NCI-H128 (cell line): Measurements from ENCODE around the gene DMGDH.

Experiments
- DNase-seq: peaks from one replicate; lab custom pipeline; 2025; ENCODE audit not compliant: unreplicated experiment; lab: John Stamatoyannopoulos, UW

Gene DMGDH

DNA sequence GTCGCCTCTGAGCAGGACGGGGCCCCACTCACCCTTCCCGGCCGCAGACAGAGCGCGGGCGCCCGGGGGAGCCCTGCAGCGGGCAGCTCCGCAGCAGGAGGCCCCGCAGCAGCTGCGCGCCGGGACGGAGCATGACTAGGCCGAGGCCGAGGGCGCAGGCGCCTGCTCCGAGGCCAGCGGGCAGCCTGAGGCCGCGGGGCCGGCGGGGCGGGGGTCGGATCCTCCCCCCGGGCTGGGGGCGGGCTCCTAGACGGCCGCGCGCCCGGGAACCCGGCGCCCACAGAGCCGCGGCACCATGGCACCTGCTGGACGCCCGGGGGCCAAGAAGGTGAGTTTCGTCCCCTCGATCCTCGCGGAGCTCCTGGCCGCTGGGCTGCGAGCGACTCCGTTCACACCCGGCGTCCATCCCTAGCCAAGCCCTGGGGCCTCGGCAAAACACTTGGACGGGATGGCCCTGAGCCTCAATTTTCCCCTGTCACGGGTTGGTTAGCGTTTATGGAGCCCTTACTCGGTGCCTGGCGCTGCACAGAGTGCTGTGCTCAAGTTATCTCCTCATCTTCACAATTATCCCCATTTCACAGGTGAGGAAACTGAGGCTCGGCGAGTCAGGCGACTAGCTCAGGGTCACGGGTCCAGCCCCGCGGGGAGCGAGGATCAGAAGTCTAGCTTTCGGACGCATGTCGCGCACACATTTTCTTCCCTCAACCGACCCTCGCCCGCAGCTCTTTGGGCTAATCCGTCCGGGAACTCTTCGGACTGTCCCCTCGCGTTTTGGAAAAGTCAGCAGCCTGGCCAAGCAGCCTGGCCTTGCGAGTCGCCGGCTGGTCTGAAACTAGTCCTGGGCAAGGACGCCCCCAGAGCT, at the start of gene DMGDH, which contains the start of gene BHMT2:
Gene DMGDH, minus strand, starts transcription at position 187 of the 862 bp plus-strand sequence. Its CDS starts 54 bp downstream, at position 133.
Gene BHMT2, plus strand, starts transcription at position 280 of the 862 bp plus-strand sequence. Its CDS starts 16 bp downstream, at position 296.
- no peak for DNase-seq

DNA sequence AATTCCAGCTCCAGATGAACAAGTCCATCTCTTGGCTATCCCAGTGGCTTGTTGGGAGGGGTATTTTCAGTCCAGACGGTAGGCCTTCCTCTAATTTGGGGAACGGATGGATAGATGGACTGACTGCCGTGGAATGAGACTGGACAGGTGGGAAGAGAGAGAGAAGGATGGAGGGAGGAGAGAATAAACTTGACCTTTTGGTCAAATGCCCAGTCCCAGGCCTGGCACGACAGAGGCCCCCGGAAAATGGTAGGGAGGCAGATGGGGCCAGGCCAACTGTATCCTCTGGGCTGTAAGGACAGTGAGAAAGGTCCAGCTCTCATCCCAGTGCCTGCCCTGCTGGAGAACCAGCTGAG, 43.2 kb upstream of the DMGDH start:
- no peak for DNase-seq

DNA sequence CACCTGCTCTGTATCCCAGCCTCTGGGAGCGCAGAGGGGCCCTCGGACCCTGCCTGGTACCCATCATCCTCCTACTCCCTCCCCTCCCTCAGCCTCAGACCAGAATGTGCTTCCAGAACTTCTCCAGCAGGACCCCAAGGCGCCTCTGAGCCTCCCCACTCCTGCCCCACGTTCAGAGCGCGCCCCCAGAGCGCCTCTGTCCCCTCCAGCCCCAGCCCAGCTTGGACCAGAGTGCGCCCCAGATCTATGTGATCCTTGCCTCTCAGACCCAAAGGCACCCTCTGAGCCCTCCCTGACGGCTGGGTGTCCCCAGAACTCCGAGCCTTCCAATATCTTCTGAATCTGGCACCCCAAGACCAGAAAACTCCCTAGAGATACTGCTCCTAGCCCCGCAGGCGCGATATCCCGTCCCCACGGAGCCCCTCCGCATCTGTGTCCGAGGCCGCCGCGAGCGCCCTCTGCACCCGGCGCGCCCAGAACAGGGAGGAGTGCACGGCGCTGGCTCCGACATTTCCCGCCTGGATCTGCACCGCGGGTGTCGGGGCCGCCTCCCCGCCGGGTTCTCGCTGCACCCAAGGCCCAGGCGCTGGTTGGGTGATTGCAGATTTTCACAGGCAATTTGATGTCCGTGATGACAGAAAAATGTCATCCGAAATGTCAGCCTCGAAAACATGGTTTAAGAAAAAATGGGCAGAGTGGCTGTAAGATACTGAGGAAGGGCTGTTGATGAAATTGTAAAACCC, 42.7 kb upstream of the DMGDH start:
- DNase-seq = no peak

DNA sequence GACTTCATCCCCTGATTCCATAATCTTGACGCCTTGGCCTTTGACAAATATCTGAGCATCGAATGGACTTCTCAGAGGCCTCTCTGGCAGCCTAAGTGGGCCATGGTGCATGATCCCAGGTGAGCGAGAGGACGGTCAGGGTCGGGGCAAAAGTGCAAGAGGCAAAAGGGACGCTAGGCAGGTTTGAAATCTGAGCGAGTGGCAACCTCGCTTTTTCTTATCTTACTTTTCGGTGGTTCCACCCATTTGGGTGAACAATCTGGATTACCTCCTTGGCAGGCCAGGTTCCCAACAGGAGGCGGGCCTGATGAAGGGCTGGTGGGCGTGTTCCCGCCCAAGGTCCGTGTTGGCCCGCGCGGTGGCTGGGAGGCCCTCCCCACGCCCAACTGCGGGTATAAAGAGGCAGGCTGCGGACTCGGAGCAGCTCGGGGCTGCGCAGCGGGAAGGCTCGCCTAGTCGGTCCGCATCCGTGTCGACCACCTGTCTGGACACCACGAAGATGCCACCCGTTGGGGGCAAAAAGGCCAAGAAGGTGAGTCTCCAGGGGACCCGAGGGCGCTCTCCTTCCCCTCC, 42.0 kb upstream of the DMGDH start, which contains the start of gene BHMT:
Gene BHMT, plus strand, starts transcription at position 423 of the 573 bp plus-strand sequence. Its CDS starts 77 bp downstream, at position 500.
- no peak for DNase-seq

DNA sequence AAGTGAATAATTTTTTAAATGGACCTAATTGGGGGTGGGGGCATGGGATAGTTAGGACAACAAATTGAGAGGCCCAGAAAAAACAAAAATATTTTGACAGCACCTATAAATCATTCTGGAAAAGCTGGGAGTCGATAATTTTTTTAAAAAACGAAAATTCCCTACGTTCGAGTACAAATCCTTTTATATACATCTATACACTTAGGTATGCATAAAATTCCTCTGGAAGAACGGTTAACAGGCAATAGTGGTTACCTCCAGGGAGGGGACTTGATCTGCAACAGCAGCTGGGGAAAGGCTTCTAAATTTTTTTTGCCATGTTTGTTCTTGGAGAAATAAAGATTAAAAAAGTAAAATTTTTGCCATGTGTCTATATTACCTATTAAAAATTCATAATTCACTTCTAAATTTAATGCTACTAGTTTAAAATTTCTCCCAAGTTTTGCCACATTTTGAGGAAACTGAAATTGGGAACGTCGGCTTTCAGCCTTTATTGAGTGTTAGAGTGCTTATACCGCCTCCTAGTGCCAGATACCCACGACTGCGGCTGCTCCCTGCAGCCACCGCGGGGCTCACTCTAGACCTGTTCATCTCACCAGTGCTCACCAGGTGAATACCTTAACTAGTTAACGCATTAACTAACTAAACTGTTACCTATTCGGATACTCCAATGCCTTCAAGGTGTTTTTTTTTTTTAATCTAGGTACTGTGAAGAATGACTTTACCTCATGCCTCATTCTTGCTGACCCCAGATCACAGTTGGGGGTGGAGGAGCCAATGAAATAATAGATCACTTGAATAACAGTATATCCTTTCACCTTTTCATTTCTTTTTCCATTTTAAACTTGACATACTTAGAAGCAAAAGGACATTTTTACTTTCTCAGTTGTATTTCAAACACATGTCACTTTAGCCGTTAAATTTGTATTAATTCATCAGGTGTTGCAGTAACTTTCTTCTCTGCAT, 40.3 kb upstream of the DMGDH start:
- no peak for DNase-seq

DNA sequence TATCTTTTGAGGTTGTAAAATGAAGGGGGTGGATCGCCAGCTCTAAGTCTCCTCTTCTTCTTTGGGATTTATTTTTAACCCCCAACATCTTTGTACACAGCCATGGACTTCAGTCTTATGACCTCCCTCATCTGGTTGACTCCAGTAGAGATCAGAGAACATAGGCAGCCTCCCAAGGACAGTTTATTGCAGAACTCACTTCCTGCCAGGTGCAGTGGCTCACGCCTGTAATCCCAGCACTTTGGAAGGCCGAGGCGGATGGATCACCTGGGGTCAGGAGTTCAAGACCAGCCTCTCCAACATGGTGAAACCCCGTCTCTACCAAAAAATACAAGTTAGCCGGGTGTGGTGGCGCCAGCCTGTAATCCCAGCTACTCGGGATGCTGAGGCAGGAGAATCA, 39.3 kb upstream of the DMGDH start:
- DNase-seq = no peak

DNA sequence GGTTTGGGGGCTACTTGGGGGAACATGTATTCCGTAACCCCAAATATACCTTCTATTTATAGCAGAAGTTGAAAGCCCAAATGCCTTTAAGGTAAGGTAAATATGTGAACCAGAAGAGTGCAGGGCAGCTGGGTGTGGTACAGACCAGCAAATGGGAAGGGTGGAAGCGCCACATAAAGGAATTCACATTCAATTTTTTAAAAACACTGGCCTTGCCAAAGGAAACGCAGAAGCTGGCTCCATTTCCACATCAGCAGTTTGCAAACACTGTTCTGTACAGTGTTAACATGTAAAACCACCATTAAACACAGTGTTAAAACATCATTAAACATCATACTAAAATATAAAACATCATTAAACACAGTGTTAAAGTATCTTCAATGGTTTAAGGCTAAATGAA, 38.6 kb upstream of the DMGDH start:
- DNase-seq = no peak

DNA sequence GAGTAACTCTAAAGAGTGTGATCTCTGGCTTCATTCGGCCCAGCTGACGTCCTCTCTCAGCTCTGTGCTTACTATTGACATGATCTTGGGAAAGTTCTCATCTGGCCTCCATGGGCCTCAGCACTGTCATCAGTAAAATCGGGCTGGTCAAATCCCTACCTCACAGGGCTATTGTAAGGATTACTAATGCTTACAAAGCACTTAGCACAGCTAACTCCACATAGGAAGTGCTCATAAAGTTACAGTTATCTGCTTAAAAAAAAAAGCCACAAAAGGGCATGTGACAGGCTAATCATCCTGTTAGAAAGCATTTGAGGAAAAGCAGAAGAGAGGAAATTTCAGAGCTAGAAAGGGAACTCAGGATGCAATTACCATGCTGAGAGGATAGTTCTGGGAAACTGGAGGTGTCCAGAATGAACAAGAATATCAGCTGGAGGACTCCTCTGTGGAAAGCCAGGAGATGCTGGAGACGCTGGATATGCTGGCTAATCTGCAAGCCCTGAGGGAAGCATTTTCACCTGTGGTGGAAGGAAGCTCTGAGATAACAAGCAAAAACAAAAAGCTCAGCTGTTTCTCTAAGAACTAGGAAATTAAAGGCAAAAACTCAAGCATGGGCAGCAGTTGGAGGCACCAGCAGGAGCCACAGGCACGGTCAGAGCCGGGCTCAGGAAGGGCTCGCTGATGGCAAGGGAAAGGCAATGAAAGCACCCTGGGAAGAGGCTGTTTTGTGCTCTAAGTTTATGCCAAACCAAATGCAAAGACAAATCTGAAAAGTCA, 37.7 kb upstream of the DMGDH start:
- DNase-seq = no peak

DNA sequence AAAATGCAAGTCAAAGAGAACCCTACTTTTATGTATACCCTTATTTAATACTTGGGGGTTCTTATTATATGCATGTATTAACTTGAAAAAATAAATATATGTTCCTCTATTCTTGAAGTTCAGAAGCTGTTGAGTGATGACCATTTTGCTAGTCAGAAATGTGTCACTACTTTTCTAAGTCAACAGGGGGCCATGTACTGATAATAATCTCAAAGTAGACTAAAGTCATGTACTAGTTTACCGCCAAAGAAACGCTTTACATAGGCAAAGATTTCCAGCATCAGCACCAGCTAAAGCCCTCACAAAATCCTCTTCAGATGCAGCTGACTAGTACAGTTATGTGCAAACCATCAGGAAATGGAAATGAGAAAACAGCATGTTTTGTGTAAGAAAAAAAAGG, 36.4 kb upstream of the DMGDH start:
- DNase-seq = no peak

DNA sequence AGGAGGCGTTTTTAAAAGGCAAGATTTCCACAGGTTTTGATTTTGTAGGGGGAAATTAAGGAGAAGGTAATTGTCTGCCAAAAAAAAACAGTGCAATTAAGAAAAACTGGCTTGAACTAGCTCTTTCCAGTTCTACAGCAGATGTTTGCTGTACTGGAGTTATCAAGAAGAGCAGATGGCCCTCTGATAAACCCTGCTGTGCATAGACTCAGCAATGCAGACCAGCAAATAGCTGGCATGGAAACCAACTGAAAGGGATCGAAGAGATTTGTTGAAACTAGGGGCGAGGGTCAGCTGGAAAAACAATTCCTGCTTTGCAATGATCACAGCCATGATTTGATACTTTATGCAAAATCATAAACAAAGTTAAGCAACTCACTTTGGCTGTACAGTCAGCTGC, 24.3 kb upstream of the DMGDH start:
- no peak for DNase-seq

DNA sequence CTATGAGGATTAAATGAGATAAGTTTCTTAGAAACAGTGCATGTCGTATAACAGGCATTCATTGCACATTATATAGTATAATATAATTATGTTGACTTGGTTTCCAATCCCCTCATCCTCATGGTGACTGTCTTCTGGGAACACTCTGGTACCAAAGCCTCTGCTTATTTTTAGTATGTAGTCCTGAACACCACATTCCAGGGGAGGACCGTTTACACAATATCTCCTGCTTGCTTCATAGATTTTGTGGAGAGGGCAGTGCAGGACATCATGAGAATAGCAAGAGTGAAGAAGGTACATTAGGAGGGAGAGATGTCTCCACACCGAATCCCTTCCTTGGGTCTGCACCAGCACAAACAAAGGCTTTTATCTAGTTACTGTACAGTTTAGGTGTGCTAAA, 21.6 kb upstream of the DMGDH start:
- DNase-seq = no peak

DNA sequence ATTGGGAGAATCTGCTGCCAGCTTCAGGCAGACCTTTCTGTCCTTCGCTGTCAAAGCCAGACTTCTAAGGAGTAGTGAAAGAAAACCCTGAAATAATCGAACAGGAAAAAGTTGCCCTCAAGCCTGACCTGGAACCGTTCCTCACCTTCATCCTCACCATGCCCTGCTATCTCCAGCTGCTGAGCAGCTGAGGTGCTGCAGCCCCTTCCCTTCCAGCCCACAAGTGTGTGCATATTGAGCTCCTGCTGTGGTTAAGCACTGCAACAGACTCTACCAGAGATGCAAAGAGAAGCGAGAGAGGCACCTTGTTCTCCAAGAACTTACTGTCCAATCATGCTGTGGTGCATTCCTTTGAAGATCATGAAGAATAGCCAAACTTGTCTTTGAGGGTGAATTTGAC, 19.0 kb upstream of the DMGDH start:
- DNase-seq = no peak

DNA sequence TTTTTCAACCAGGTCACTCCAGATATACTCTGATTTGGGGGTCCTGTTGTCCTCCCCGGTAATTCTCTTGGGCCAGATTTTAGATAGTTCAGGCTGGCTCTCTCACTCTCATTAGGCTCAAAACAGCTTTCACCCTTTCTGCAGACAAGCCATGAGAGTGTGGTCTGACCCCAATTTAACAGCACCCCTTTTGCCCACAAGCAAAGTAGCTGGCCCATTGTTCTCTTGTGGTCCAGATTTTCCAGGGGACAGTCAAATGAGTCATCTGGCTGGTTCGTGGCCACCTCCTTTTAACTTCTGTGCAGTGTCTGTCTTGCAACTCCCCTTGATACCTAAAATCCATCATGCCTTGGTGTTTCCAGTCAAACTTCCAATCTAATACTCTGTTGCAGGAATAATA, 16.6 kb upstream of the DMGDH start:
- no peak for DNase-seq

DNA sequence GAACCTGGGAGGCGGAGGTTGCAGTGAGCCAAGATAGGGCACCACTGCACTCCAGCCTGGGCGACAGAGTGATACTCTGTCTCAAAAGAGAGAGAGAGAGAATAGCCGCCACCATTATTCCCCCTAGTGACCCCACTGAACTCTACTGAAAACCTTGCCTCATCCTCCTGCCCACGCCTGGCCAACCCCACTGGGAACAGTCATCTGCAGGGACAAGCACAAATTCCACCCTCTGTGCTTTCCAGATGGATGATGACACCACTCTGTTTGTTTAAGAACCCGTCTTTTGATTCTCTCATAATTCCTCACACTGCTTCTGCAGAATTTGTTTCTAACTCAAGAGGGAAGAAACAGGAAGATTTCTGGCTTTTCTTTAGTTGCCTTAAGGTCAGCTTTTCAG, 12.3 kb upstream of the DMGDH start:
- DNase-seq = no peak

DNA sequence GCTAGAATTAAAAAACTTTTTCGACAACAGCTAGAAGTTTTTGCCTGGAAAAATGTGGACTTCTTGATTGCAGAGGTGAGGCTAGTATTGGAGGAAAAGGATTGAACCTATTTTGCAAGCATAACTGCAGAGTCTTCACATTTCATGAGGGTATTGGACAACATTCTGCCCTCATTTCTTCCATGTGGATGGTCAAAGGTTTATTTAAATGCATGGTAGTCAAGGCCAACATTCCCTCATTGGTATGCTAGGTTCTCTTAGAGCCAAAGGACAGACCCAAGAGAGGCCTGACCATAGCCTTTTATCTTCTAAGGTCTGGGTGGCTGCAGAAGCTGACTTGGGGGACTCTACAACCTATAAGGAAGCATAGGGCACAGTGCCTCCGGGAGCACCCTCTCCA, 11.3 kb upstream of the DMGDH start:
- no peak for DNase-seq

DNA sequence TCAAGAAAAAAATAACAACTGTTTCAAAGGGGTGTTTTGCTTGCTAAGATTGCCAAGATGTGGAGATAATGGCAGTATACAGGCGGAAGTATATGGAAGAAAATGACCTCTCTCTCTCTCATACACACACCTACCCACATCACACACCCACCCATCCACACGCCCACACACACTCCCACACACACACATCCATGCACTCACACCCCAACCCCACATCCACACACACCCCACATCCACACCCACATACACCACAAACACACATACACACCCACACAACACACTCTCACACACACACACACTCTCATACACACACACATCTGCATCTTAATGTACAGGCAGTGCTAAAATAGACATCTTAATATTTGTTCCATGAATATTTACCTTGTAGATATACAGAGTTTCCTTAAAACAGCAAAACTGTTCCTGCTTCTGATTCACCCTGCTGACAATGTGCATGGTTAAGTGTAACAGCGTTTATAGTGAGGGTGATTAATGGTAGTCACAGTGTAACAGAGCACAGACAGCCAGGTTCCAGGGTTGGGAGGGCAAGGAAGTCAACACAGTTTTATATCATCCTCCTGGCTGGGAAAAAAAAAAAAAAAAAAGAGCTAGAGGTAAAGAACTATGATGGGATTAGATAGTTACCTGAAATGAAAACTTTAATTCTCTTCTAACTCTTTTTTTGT, 8.3 kb upstream of the DMGDH start:
- DNase-seq = no peak

DNA sequence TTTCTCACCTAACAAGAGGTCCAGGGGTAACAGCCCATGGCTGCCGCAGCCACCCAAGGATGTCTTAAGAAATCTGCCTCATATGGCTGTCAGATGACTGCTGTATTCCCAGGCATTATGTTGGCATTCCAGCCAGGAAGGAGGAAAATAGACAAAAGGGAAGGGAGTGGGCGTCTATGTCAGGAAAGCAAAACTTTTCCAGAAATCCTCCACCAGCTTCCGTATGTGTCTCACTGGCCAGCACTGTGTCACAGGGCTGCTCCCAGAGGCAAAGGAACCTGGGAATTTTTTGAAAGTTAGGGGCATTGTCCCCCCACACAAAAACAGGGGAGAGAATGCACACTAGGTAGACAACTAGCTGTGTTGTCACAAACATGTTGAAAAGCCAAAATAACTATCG, 7.3 kb upstream of the DMGDH start:
- no peak for DNase-seq

DNA sequence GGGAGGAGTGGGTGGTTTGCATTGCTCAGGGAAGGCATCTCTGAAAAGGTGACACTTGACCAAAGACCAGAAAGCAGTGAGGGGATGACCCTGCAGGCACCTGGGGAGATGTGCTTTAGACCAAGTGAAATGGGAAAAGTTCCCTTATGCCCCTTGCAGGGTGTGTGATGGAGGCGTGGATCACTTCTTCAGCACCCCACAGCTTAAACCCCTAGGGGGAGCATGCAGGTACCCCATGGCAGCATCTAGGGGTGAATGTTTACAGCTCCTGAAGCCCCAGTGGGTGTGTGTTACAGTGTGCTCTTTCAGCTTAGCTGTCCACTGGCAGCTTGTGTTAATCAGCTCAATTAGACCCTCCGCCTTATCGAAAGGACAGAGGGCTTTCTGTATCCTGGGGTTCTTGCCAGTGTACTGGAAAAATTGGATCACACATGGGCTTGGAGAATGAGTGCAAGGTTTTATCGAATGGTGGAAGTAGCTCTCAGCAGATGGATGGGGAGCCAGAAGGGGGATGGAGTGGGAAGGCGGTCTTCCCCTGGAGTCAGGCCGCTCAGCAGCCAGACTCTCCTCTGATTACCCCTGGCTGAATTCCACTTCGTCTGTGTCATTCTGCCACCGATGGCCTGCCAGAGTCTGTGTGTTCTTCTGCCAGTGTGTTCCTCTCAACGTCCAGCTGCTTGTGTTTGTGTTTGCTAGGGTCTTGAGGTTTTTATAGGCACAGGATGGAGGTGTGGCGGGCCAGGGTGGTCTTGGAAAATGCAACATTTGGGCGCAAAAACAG, 6.4 kb upstream of the DMGDH start:
- DNase-seq = no peak

DNA sequence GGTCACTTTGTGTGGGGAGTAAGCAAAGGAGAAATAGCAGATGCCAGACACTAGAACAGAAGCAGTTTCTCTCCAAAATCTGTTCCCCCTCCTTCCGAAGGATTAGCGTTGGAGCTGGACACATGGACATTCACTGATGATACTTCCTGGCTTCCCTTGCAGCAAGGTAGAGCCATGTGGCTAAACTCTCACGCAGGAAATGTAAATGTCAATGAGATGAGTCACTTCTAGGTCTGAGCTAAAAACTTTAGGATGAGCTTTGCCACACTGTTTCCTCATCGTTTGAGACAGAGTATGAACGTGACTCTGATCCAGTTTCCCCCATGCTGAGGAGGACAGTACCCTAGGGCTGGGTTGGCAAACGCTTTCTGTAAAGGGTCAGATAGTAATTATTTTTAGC, 5.2 kb upstream of the DMGDH start:
- no peak for DNase-seq
